ENCODE data around the gene TSPAN11. TPM values are rescaled to one million over a fixed set of nuclear protein-coding genes. Genes with fewer than 3 reads are reported as not detected.

TSPAN11 gene
- total and polyA plus RNA-seq, 2 of the 8 experiments (the other 6 are each of a cell fraction or from before 2014, with no cell fraction given), result 3.9 to 8.2 TPM

GRCh38 chr12:31015215-31015614, 88.7 kb downstream of the TSPAN11 start:
- H2AK5ac ChIP-seq (ENCODE audit: low read depth, low read length), result no peak overlapping the region
- no peaks in the 10 kb centered on the region for H3K4me1 ChIP-seq (replicated peaks in 1 of 4; ENCODE audit: control insufficient read depth in 3 of 4, insufficient read depth in 4 of 4, low read length in 3 of 4)
- no peak for DNase-seq (ENCODE audit: low read depth in 1 of 2, low spot score in 2 of 2)
- H2BK120ac ChIP-seq (replicated peaks; ENCODE audit: low read depth, low read length), result no peak overlapping the region
- CTCF ChIA-PET (ENCODE audit: partially characterized antibody), result interaction anchor here (0.5 to 1.0 kb wide), 2 partner anchors 28 to 108 kb away, joined by 3 to 4 read pairs; no protein-coding TSS in a partner anchor
- H4K91ac ChIP-seq (replicated peaks; ENCODE audit: insufficient read length, low read length), result no peak overlapping the region
- no peak overlapping the region for H2BK15ac ChIP-seq (ENCODE audit: low read length)
- no peak overlapping the region for H3K23ac ChIP-seq (ENCODE audit: insufficient read length)
- no peaks in the 10 kb centered on the region for H3K79me2 ChIP-seq (ENCODE audit: control insufficient read depth in 1 of 2, insufficient read depth in 2 of 2, low read length in 2 of 2)
- H3K36me3 ChIP-seq (ENCODE audit: control insufficient read depth in 2 of 4, insufficient read depth in 4 of 4, low read length in 3 of 4), result no peaks in the 10 kb centered on the region; a peak in 1 of 8 replicates
- H3K9ac ChIP-seq (replicated peaks in 1 of 4; ENCODE audit: extremely low read depth in 1 of 4, low read depth in 3 of 4, low read length in 3 of 4), result no peak overlapping the region
- H2AFZ ChIP-seq (ENCODE audit: low read length), result no peak overlapping the region
- H3K4me3 ChIP-seq (ENCODE audit: extremely low read depth in 1 of 4, insufficient read depth in 2 of 4, low read depth in 3 of 4, low read length in 4 of 4), result no peak overlapping the region
- H3K23me2 ChIP-seq (ENCODE audit: low read depth, low read length), result peaks cover 3% of the 10 kb centered on the region; the same call in 1 of the 2 replicates
- no peak overlapping the region for H2BK12ac ChIP-seq (ENCODE audit: low read depth, low read length)
- FAIRE-seq, result no peak
- H3K56ac ChIP-seq (replicated peaks; ENCODE audit: insufficient read length, low read depth, low read length), result no peak overlapping the region
- no peak overlapping the region for H3K27ac ChIP-seq (ENCODE audit: low read depth, low read length)
- WGBS, 2 experiments (ENCODE audit: extremely low coverage in 1 of 2, insufficient coverage in 1 of 2, insufficient read length in 1 of 2, insufficient replicate concordance in 2 of 2, low coverage in 1 of 2, low lambda C conversion rate in 2 of 2, missing lambda C conversion rate in 1 of 2), result 90% methylated on average over 13 of the region's 13 CpGs; no CpG with 5 or more reads in 1 of the 2 experiments
- no peak overlapping the region for H3K18ac ChIP-seq (ENCODE audit: extremely low read depth, low read length)
- H4K20me1 ChIP-seq (replicated peaks in 1 of 2; ENCODE audit: control insufficient read depth in 1 of 2, insufficient read depth in 2 of 2, low read length in 2 of 2), result peaks cover 0 to 2% of the 10 kb centered on the region in 2 experiments
- H3K27me3 ChIP-seq (replicated peaks in 1 of 4; ENCODE audit: control insufficient read depth in 3 of 4, extremely low read depth in 1 of 4, insufficient read depth in 3 of 4, low read length in 3 of 4), result no peaks in the 10 kb centered on the region; a peak in 1 of 7 replicates
- no peaks in the 10 kb centered on the region for H3K79me1 ChIP-seq (ENCODE audit: low read depth, low read length)
- POLR2A ChIA-PET (ENCODE audit: partially characterized antibody), result no interaction called here
- H3K14ac ChIP-seq (ENCODE audit: insufficient read length), result no peak overlapping the region
- H4K8ac ChIP-seq (ENCODE audit: extremely low read depth, insufficient read depth, low read length), result no peak overlapping the region
- no peak overlapping the region for H4K5ac ChIP-seq (ENCODE audit: insufficient read length, low read depth, low read length)
- H2BK5ac ChIP-seq (ENCODE audit: low read depth, low read length), result no peak overlapping the region
- H3K9me3 ChIP-seq (ENCODE audit: insufficient read depth in 2 of 2, low read depth in 1 of 2, low read length in 1 of 2), result no peaks in the 10 kb centered on the region
- no peak overlapping the region for H2BK20ac ChIP-seq (ENCODE audit: low read length)
- no peak overlapping the region for H3K4ac ChIP-seq (replicated peaks; ENCODE audit: insufficient read length, low read depth, low read length)
- H3K4me2 ChIP-seq (ENCODE audit: insufficient read depth in 1 of 2, low read depth in 2 of 2, low read length in 2 of 2), result no peak overlapping the region; a peak in 1 of 4 replicates
- TF ChIP-seq NRF1 (IDR thresholded peaks at IDR 0.05; ENCODE audit: low read depth, low read length), result no peak
- TF ChIP-seq SIX5 (IDR thresholded peaks at IDR 0.05; ENCODE audit: low read depth, low read length), result no peak
- TF ChIP-seq POLR2AphosphoS5 (IDR thresholded peaks at IDR 0.05; ENCODE audit: low read depth, low read length), result no peak
- no peak for TF ChIP-seq SP1 (IDR thresholded peaks at IDR 0.05; ENCODE audit: low read depth, low read length)
- no peak for TF ChIP-seq BCL11A (IDR thresholded peaks at IDR 0.05; ENCODE audit: low read depth in 2 of 2, low read length in 2 of 2)
- TF ChIP-seq CEBPB (IDR thresholded peaks at IDR 0.05; ENCODE audit: low read depth, low read length), result no peak
- TF ChIP-seq SAP30 (IDR thresholded peaks at IDR 0.05; ENCODE audit: insufficient read depth, insufficient replicate concordance, low read length), result no peak
- TF ChIP-seq GTF2F1 (IDR thresholded peaks at IDR 0.05; ENCODE audit: borderline replicate concordance, low read depth, low read length), result no peak
- TF ChIP-seq TAF7 (optimal IDR thresholded peaks at IDR 0.05; ENCODE audit: borderline replicate concordance, low read depth, low read length), result no peak
- no peak for TF ChIP-seq YY1 (IDR thresholded peaks at IDR 0.05; ENCODE audit: low read depth, low read length)
- TF ChIP-seq EGR1 (IDR thresholded peaks at IDR 0.05; ENCODE audit: borderline replicate concordance, low read depth, low read length), result no peak
- no peak for TF ChIP-seq RNF2 (IDR thresholded peaks at IDR 0.05; ENCODE audit: borderline replicate concordance, low read depth, low read length, missing control alignments, poor library complexity, severe bottlenecking)
- TF ChIP-seq SP4 (IDR thresholded peaks at IDR 0.05; ENCODE audit: low read length), result no peak
- no peak for TF ChIP-seq SIN3A (conservative IDR thresholded peaks at IDR 0.05 in 1 of 2, IDR thresholded peaks at IDR 0.05 in 1 of 2; ENCODE audit: low read depth in 1 of 2, low read length in 2 of 2)
- no peak for TF ChIP-seq PHF8 (conservative IDR thresholded peaks at IDR 0.05; ENCODE audit: low read depth, low read length)

Measured in H1 (cell line).